Measurements from ENCODE around the gene ALKBH7.

GRCh38 chr19:6384381-6384780 is 11.8 kb downstream of the ALKBH7 start:
- TF ChIP-seq, protein P1, sequence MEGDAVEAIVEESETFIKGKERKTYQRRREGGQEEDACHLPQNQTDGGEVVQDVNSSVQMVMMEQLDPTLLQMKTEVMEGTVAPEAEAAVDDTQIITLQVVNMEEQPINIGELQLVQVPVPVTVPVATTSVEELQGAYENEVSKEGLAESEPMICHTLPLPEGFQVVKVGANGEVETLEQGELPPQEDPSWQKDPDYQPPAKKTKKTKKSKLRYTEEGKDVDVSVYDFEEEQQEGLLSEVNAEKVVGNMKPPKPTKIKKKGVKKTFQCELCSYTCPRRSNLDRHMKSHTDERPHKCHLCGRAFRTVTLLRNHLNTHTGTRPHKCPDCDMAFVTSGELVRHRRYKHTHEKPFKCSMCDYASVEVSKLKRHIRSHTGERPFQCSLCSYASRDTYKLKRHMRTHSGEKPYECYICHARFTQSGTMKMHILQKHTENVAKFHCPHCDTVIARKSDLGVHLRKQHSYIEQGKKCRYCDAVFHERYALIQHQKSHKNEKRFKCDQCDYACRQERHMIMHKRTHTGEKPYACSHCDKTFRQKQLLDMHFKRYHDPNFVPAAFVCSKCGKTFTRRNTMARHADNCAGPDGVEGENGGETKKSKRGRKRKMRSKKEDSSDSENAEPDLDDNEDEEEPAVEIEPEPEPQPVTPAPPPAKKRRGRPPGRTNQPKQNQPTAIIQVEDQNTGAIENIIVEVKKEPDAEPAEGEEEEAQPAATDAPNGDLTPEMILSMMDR (optimal IDR thresholded peaks at IDR 0.05 in 1 of 3, IDR thresholded peaks at IDR 0.05 in 1 of 3, conservative IDR thresholded peaks at IDR 0.05 in 1 of 3; ENCODE audit: extremely low read depth in 1 of 3, insufficient read depth in 2 of 3, low read length in 3 of 3): no peak
- TF ChIP-seq EZH2 (IDR thresholded peaks at IDR 0.05; ENCODE audit: low read length): no peak

All from keratinocyte (primary cell).